Astrocyte (in vitro differentiated cells and primary cell): ENCODE data around the gene ZBTB9. TPM values are rescaled to one million over a fixed set of nuclear protein-coding genes. Genes with fewer than 3 reads are reported as not detected.

Experiments used
- DNase-seq: peaks from one replicate; pipeline ENCODE4 v3.0.0-alpha.2; 2010; ENCODE audit warnings: low read depth
- FAIRE-seq: peaks from 2 replicates; lab custom pipeline; 2011; peaks lifted over from hg19 to GRCh38; lab: Jason Lieb, UNC
- H2AFZ ChIP-seq: 2 replicates; pipeline ENCODE4 v1.6.0; 2012; ENCODE audit warnings: low read depth, low read length, inconsistent platforms
- H3K27ac ChIP-seq: 2 replicates; pipeline ENCODE4 v1.5.1; 2011; ENCODE audit warnings: low read depth, low read length, inconsistent platforms
- H3K27me3 ChIP-seq: 2 replicates; pipeline ENCODE4 v1.6.0; 2011; ENCODE audit warnings: low read length, inconsistent platforms; ENCODE audit not compliant: insufficient read depth
- H3K36me3 ChIP-seq: 2 replicates; pipeline ENCODE4 v1.5.1; 2011; ENCODE audit warnings: low read length, inconsistent platforms; ENCODE audit not compliant: insufficient read depth
- H3K4me1 ChIP-seq: 2 replicates; pipeline ENCODE4 v1.5.1; 2011; ENCODE audit warnings: low read length, inconsistent platforms; ENCODE audit not compliant: insufficient read depth
- H3K4me2 ChIP-seq: 2 replicates; pipeline ENCODE4 v1.6.0; 2012; ENCODE audit warnings: low read length, inconsistent platforms
- H3K4me3 ChIP-seq: 2 replicates; pipeline ENCODE4 v1.5.1; 2011; ENCODE audit warnings: low read depth, mild to moderate bottlenecking, low read length, inconsistent platforms; ENCODE audit not compliant: insufficient read depth
- H3K79me2 ChIP-seq: 2 replicates; pipeline ENCODE4 v1.6.0; 2012; ENCODE audit warnings: mild to moderate bottlenecking, low read length, inconsistent platforms; ENCODE audit not compliant: insufficient read depth
- H3K9ac ChIP-seq: 2 replicates; pipeline ENCODE4 v1.6.0; 2012; ENCODE audit warnings: mild to moderate bottlenecking, low read length, inconsistent platforms
- H3K9me3 ChIP-seq: 2 replicates; pipeline ENCODE4 v1.5.1; 2012; ENCODE audit warnings: low read depth, mild to moderate bottlenecking, low read length, inconsistent platforms; ENCODE audit not compliant: insufficient read depth
- H4K20me1 ChIP-seq: 2 replicates; pipeline ENCODE4 v1.6.0; 2012; ENCODE audit warnings: low read length, inconsistent platforms; ENCODE audit not compliant: insufficient read depth
- H3K27ac Mint-ChIP-seq: one replicate; pipeline ENCODE4 v1.8.0; 2021; ENCODE audit warnings: mild to moderate bottlenecking, mixed read lengths; ENCODE audit not compliant: unreplicated experiment
- H3K27me3 Mint-ChIP-seq: one replicate; pipeline ENCODE4 v1.8.0; 2021; ENCODE audit warnings: low read depth, mixed read lengths; ENCODE audit not compliant: unreplicated experiment
- H3K36me3 Mint-ChIP-seq: one replicate; pipeline ENCODE4 v1.8.0; 2021; ENCODE audit warnings: low read depth, mixed read lengths; ENCODE audit not compliant: unreplicated experiment
- H3K4me1 Mint-ChIP-seq: one replicate; pipeline ENCODE4 v1.8.0; 2021; ENCODE audit warnings: low read depth, mixed read lengths; ENCODE audit not compliant: unreplicated experiment
- H3K4me3 Mint-ChIP-seq: one replicate; pipeline ENCODE4 v1.8.0; 2021; ENCODE audit warnings: mild to moderate bottlenecking, moderate library complexity, mixed read lengths; ENCODE audit not compliant: unreplicated experiment
- H3K9me3 Mint-ChIP-seq: one replicate; pipeline ENCODE4 v1.8.0; 2021; ENCODE audit warnings: mild to moderate bottlenecking, mixed read lengths; ENCODE audit not compliant: unreplicated experiment
- CTCF ChIP-seq: IDR thresholded peaks from 2 replicates; pipeline ENCODE4 v1.5.1; 2011; ENCODE audit warnings: low read depth, mild to moderate bottlenecking, inconsistent platforms, low read length, moderate library complexity; ENCODE audit not compliant: insufficient read depth
- EZH2 ChIP-seq: IDR thresholded peaks from 2 replicates; pipeline ENCODE4 v1.6.1; 2012; ENCODE audit warnings: mild to moderate bottlenecking, low read length, inconsistent platforms; ENCODE audit not compliant: insufficient read depth
- total RNA-seq: library from RNA; stranded (reverse); gene quantifications from 2 replicates; pipeline ENCODE4 v1.2.1, GENCODE V29; 2021

The ZBTB9 gene
- total RNA-seq, 1 donor from 2014 or later, result 10.4 TPM

- DNase-seq, result peak; percentile 86
- H3K4me3 ChIP-seq, result peak overlapping the region; percentile 82
- peak overlapping the region; percentile 97 for H3K4me2 ChIP-seq
- no peak for TF ChIP-seq CTCF
- TF ChIP-seq EZH2, result no peak
- Mint-ChIP-seq H3K27me3 (no peaks in the 10 kb centered on the region), H3K4me3 (peak overlapping the region; percentile 98), H3K36me3 (peaks cover 12% of the 10 kb centered on the region), H3K27ac (peak overlapping the region; percentile 98), H3K4me1 (peaks cover 40% of the 10 kb centered on the region), H3K9me3 (no peaks in the 10 kb centered on the region)
- peak overlapping the region; percentile 98 for H3K27ac ChIP-seq
- FAIRE-seq, result no peak
- peaks cover 43% of the 10 kb centered on the region for H3K79me2 ChIP-seq
- peak overlapping the region; percentile 78 for H2AFZ ChIP-seq
- H3K4me1 ChIP-seq, result peaks cover 32% of the 10 kb centered on the region
- H3K9ac ChIP-seq, result peak overlapping the region; percentile 93
- H4K20me1 ChIP-seq, result peaks cover 45% of the 10 kb centered on the region
- H3K9me3 ChIP-seq, result no peaks in the 10 kb centered on the region
- peaks cover 8% of the 10 kb centered on the region for H3K36me3 ChIP-seq
- no peaks in the 10 kb centered on the region for H3K27me3 ChIP-seq
Observed at GRCh38 chr6:33417128-33417902, 37.1 kb upstream of the ZBTB9 start.

- TF ChIP-seq CTCF (no peak), EZH2 (no peak)
- H3K9ac ChIP-seq, result peak within 1 kb of the TSS; percentile 93
- Mint-ChIP-seq H3K27me3 (no peaks in the 10 kb centered on the region), H3K27ac (peak within 1 kb of the TSS; percentile 98), H3K4me3 (peak within 1 kb of the TSS; percentile 98), H3K9me3 (no peaks in the 10 kb centered on the region), H3K36me3 (peaks cover 9% of the 10 kb centered on the region), H3K4me1 (peaks cover 40% of the 10 kb centered on the region)
- H3K27ac ChIP-seq, result peak within 1 kb of the TSS; percentile 98
- peak within 1 kb of the TSS; percentile 78 for H2AFZ ChIP-seq
- H3K4me2 ChIP-seq, result peak within 1 kb of the TSS; percentile 97
- FAIRE-seq (peak; percentile 88), DNase-seq (peak; percentile 100)
- peaks cover 8% of the 10 kb centered on the region for H3K36me3 ChIP-seq
- no peaks in the 10 kb centered on the region for H3K27me3 ChIP-seq
- H3K9me3 ChIP-seq, result no peaks in the 10 kb centered on the region
- peaks cover 38% of the 10 kb centered on the region for H4K20me1 ChIP-seq
- H3K79me2 ChIP-seq, result peaks cover 35% of the 10 kb centered on the region
- peak within 1 kb of the TSS; percentile 82 for H3K4me3 ChIP-seq
- peaks cover 32% of the 10 kb centered on the region for H3K4me1 ChIP-seq
Observed at GRCh38 chr6:33417903-33418689, 36.3 kb upstream of the ZBTB9 start, which contains the start of gene CUTA. Gene CUTA, minus strand, starts transcription at chr6:33418107. Its CDS starts 107 bp downstream, at chr6:33418000.
